KMS-11 (cell line): ENCODE data around the gene TAS2R10.

Source experiments
- H2AFZ ChIP-seq: fragments of 200-600 bp; sonication (generic); 2 replicates; pipeline ENCODE4 v1.6.1; 2016; ENCODE audit warnings: antibody characterized with exemption, mixed run types, low read depth
- H3K27ac ChIP-seq: fragments of 200-600 bp; sonication (generic); 2 replicates; pipeline ENCODE4 v1.6.1; 2016; ENCODE audit warnings: mild to moderate bottlenecking, mixed run types
- H3K27me3 ChIP-seq: fragments of 200-600 bp; sonication (generic); 2 replicates; pipeline ENCODE4 v1.6.1; 2017; ENCODE audit warnings: mild to moderate bottlenecking, low read depth, mixed run types, moderate library complexity; ENCODE audit not compliant: insufficient read depth
- H3K36me3 ChIP-seq: fragments of 200-600 bp; sonication (generic); 2 replicates; pipeline ENCODE4 v1.6.1; 2017; ENCODE audit warnings: mild to moderate bottlenecking, mixed run types; ENCODE audit not compliant: insufficient read depth
- H3K4me1 ChIP-seq: fragments of 200-600 bp; sonication (generic); 2 replicates; pipeline ENCODE4 v1.6.1; 2016; ENCODE audit warnings: mild to moderate bottlenecking, low read depth, mixed run types; ENCODE audit not compliant: poor library complexity, severe bottlenecking
- H3K4me2 ChIP-seq: fragments of 200-600 bp; sonication (generic); 2 replicates; pipeline ENCODE4 v1.7.0; 2016; ENCODE audit warnings: mild to moderate bottlenecking, mixed run types
- H3K4me3 ChIP-seq: fragments of 200-600 bp; sonication (generic); IDR thresholded peaks from 2 replicates; pipeline ENCODE4 v1.6.1; 2017; ENCODE audit warnings: low read depth, low read length, mixed read lengths; ENCODE audit not compliant: insufficient read depth
- H3K79me2 ChIP-seq: fragments of 200-600 bp; sonication (generic); 2 replicates; pipeline ENCODE4 v1.6.1; 2016; ENCODE audit warnings: low read depth, mixed run types; ENCODE audit not compliant: insufficient read depth
- H3K9ac ChIP-seq: fragments of 200-600 bp; sonication (generic); 2 replicates; pipeline ENCODE4 v1.6.1; 2016; ENCODE audit warnings: mild to moderate bottlenecking, mixed run types
- H4K20me1 ChIP-seq: fragments of 200-600 bp; sonication (generic); 2 replicates; pipeline ENCODE4 v1.6.1; 2016; ENCODE audit warnings: mild to moderate bottlenecking, mixed run types; ENCODE audit not compliant: insufficient read depth
- CTCF ChIP-seq: fragments of 200-600 bp; sonication (generic); conservative IDR thresholded peaks from 2 replicates; pipeline ENCODE4 v1.6.1; 2017; ENCODE audit warnings: low read depth, mild to moderate bottlenecking, antibody characterized with exemption, low read length, moderate library complexity, mixed read lengths

Gene TAS2R10

GRCh38 chr12:10829994-10830393 is 3.8 kb upstream of the TAS2R10 start:
- no peaks in the 10 kb centered on the region for H3K36me3 ChIP-seq
- no peaks in the 10 kb centered on the region for H3K4me1 ChIP-seq
- H3K9ac ChIP-seq: no peak overlapping the region
- TF ChIP-seq CTCF: no peak
- H3K4me2 ChIP-seq: no peak overlapping the region
- H4K20me1 ChIP-seq: no peaks in the 10 kb centered on the region
- H3K27me3 ChIP-seq: no peaks in the 10 kb centered on the region
- no peaks in the 10 kb centered on the region for H3K79me2 ChIP-seq
- no peak overlapping the region for H2AFZ ChIP-seq
- H3K4me3 ChIP-seq: no peak overlapping the region
- H3K27ac ChIP-seq: no peak overlapping the region

GRCh38 chr12:10824957-10825356 is 1.2 kb downstream of the TAS2R10 start:
- H4K20me1 ChIP-seq: no peaks in the 10 kb centered on the region
- H3K4me3 ChIP-seq: no peak overlapping the region
- TF ChIP-seq CTCF: no peak

GRCh38 chr12:10811883-10812536 is 14.1 kb downstream of the TAS2R10 start:
- H3K4me1 ChIP-seq: no peaks in the 10 kb centered on the region
- H3K27ac ChIP-seq: no peak overlapping the region
- H3K36me3 ChIP-seq: no peaks in the 10 kb centered on the region
- no peaks in the 10 kb centered on the region for H3K27me3 ChIP-seq
- no peak overlapping the region for H3K4me2 ChIP-seq
- H3K4me3 ChIP-seq: no peak overlapping the region
- H3K79me2 ChIP-seq: no peaks in the 10 kb centered on the region
- no peak for TF ChIP-seq CTCF
- no peaks in the 10 kb centered on the region for H4K20me1 ChIP-seq
- no peak overlapping the region for H3K9ac ChIP-seq
- H2AFZ ChIP-seq: no peak overlapping the region

More at GRCh38 chr12:10824957-10825356, 1.2 kb downstream of the TAS2R10 start:
- H2AFZ ChIP-seq: no peak overlapping the region
- H3K4me1 ChIP-seq: no peaks in the 10 kb centered on the region
- H3K27me3 ChIP-seq: no peaks in the 10 kb centered on the region
- H3K4me2 ChIP-seq: no peak overlapping the region
- H3K36me3 ChIP-seq: no peaks in the 10 kb centered on the region
- H3K79me2 ChIP-seq: no peaks in the 10 kb centered on the region
- H3K9ac ChIP-seq: no peak overlapping the region
- H3K27ac ChIP-seq: no peak overlapping the region

GRCh38 chr12:10810068-10810467 is 16.1 kb downstream of the TAS2R10 start, which contains the start of gene TAS2R9:
TSS of gene TAS2R9 (minus strand) at chr12:10810168. CDS start at chr12:10810075, 93 bp downstream.
- no peak within 1 kb of the TSS for H2AFZ ChIP-seq
- TF ChIP-seq CTCF: no peak
- H3K79me2 ChIP-seq: no peaks in the 10 kb centered on the region
- H3K36me3 ChIP-seq: no peaks in the 10 kb centered on the region
- no peaks in the 10 kb centered on the region for H3K4me1 ChIP-seq
- H3K27ac ChIP-seq: no peak within 1 kb of the TSS
- H3K27me3 ChIP-seq: no peaks in the 10 kb centered on the region
- no peak within 1 kb of the TSS for H3K4me3 ChIP-seq
- no peak within 1 kb of the TSS for H3K4me2 ChIP-seq
- no peak within 1 kb of the TSS for H3K9ac ChIP-seq
- H4K20me1 ChIP-seq: no peaks in the 10 kb centered on the region
